GM18502 (cell line): ENCODE measurements around the gene SIRT2.
"Not testable (repeated sequence)": the region's sequence is repeated elsewhere in the genome, so short reads cannot be mapped to it uniquely, and the experiment has no call there.

Source experiments
- ATAC-seq: cut with Tn5 transposase; IDR thresholded peaks from one replicate; pipeline ENCODE4 v1.9.1; 2021; ENCODE audit warnings: mild to moderate bottlenecking; ENCODE audit not compliant: unreplicated experiment, poor library complexity

The SIRT2 gene

DNA sequence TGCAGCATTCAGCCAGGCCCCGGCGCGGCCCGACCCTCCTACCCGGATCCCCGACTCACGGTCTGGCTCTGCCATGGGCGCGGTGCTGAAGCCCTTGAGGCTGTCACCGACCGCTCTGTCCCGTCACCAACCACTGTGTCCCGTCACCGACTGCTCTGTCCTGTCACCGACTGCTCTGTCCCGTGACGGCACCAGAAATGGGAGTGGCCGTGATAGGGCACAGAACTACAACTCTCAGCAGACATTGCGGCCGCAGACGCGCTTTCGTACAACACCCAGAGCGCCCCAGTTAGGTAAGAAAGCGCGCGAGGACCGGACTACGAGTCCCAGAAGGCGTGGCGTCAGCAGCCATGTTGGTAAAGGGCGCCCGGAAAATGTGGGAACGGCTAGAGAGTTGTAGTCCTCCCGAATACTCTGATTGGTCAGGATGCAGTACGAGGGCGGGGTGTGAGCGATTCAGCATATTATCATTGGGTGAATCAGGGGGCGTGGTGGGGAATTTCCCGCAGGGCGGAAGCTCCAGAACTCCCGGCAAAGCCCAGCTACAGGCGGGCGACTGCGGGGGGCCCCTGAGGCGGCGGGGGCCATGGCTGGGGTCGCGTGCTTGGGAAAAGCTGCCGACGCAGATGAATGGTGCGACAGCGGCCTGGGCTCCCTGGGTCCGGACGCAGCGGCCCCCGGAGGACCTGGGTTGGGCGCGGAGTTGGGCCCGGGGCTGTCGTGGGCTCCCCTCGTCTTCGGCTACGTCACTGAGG lies at the start of gene SIRT2, which contains the start of gene NFKBIB:
SIRT2 (minus strand) TSS at position 172 of the 755 bp plus-strand sequence; CDS start at position 75, 97 bp downstream.
NFKBIB (plus strand) TSS at position 523 of the 755 bp plus-strand sequence; CDS start at position 587, 64 bp downstream.
- peak; percentile 88 for ATAC-seq

DNA sequence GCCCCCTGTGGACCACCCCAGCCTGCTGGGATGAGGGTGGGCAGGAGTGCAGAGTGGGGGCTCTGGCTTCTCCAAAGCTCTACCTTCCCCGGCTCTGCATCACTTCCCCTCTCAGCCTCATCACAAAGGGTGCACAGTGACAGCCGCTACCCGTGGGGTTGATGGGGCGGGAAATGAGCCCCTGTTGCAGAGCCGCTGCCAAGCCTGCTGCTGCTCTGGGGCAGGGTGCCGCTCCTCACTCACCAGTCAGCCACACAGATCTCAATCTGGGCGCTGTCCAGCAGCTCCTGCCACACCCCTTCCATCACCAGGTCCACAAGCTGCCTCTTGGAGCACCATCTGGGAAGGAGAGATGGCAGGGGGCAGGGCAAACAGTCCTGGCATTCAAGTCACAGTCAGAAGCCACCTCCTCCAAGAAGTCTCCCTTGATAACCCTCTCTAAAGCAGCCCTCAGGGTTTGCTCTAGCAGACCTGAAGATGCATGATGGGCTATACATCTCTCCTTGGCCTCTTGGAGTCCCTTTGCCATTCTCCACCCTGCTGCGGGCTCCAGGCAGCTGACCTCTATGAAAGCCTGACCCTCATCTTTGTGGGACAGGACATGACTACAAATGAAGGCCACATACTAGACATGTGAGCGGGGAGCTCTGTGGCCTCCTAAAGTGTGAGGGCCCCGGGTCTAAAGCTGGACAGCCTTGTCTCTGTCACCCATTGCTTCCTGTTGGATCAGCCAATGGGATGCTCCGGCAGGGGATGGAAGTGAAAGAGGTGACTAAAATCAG lies 47.0 kb upstream of the SIRT2 start:
- no peak for ATAC-seq

DNA sequence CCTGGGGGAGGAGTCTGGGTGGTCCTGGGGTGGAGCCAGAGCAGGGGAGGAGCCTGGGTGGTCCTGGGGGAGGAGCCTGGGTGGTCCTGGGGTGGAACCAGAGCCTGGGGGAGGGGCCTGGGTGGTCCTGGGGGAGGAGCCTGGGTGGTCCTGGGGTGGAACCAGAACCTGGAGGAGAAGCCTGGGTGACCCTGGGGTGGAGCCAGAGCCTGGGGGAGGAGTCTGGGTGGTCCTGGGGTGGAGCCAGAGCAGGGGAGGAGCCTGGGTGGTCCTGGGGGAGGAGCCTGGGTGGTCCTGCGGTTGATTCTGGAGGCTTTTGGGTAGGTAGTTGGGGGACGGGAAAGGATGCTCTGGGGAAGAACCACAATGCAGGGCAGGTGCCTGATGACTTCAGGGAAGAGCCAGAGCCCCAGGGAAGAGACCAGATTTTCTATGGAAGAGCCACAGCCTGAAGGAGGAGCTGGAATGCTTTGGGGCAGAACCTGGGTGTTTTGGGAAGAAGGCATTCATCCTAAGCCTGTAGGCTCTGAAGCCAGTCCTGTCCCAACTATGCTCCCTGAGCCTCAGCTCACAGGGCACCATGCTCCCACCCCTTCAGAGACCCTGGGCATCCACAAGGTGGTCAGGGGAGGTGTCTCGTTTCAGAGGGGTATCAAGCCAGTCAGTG lies 46.3 kb upstream of the SIRT2 start:
- ATAC-seq = no peak

DNA sequence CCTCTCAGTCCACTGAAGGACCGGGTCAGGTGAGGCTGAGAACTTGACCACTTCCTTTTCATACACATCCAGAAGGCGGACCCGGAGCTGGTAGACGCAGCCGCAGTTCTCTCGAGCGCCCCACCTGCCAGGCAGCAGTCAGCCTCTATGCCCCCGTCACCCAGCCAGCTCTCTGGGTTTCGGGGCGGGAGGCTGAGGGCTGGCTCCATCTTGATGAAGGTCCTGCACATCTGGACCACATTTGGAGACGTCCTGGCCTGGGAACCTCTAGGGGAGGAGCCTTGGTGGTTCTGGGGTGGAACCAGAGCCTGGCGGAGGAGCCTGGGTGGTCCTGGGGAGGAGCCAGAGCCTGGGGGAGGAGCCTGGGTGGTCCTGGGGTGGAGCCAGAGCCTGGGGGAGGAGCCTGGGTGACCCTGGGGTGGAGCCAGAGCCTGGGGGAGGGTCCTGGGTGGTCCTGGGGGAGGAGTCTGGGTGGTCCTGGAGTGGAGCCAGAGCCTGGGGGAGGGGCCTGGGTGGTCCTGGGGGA lies 45.6 kb upstream of the SIRT2 start:
- no peak for ATAC-seq

DNA sequence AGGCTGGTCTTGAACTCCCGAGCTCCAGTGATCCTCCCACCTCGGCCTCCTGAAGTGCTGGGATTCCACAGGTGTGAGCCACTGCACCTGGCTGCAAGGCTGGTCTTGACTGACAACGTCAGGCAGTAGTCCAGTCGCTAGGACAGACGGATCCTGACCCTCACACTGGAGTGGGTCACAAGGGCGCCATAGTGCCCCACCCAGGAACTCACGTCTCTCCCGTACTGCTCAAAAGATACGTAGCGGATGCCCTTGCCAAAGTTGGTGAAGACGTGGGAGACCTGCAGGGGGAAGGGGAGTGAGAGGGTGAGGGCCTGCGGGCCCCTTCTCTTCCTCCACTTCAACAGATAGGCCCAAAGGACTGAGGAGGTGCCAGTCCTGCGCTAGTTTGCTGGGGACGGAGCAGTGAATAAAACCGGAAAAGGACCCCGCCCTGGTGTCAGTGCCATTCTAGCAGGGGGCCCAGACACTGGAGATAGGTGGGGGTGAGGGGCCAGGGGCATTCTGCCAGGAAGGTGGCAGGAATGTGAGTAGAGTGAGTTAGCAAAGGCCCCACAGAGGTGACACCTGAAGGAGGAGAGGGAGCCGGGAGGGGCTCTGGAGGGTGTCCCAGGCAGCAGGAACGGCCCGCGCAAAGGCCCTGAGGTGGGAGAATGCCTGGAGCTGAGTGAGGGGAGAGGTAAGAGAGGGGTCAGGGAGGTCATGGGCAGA lies 43.2 kb upstream of the SIRT2 start:
- ATAC-seq = no peak

DNA sequence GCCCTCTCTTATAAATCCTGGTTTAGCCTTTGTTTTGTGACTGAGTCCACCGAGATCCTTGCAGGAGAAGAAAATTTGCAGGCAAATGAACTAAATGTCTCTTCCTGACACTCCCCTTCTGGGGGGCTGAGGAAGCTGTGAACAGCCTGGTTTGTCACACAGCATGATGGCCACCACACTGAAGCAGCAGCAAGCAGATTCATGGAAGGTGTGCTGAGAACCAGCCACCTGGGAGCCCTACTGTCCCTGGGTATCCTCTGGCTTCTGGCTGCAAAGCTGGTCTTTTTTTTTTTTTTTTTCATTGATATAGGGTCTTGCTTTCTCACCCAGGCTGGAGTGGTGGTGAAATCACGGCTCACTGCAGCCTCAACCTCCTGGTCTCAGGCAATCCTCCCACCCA lies 42.6 kb upstream of the SIRT2 start:
- no peak for ATAC-seq

DNA sequence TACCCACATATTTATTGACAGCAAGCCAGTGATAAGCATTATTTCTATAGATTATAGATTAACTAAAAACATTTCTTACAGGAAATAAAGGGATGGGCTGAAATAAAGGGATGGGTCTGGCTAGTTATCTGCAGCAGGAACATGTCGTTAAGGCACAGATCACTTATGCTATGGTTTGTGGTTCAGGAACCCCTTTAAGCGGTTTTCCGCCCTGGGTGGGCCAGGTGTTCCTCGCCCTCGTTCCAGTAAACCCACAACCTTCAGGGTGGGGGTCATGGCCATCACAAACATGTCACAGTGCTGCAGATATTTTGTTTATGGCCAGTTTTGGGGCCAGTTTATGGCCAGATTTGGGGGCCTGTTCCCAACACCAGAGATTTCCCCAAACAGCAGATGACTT lies 42.0 kb upstream of the SIRT2 start:
- not testable (repeated sequence) for ATAC-seq

DNA sequence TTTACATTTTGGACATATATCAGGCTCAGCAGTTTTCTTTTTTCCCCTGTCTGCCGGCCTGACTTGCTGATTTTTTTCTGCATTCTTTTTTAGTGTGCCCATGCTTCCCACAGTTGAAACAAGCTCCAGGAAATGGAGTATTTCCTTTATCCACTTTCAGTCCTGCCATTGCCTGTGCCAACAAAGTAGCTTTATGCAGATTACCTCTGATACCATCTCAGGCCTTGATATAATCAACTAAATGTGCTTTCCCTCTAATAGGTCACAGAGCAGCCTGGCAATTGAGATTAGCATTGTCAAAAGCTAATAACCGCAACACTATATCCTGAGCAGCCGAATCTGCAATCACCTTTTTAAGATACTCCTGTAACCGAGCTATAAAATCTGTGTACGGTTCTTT lies 40.5 kb upstream of the SIRT2 start:
- no peak for ATAC-seq

DNA sequence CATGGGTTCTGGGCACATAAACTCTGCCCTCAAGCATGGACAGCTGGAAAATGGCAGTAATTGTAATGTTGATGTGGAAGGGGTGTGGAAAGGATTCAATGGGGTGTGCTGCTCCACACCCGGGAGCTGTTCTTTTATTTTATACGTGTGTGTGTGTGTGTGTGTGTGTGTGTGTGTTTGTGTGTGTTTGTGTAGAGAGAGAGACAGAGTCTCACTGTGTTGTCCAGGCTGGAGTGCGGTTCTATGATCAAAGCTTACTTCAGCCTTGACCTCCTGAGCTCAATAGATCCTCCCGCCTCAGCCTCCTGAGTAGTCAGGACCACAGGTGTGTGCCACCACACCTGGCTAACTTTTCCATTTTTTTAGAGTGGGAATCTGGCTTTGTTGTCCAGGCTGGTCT lies 34.1 kb upstream of the SIRT2 start:
- no peak for ATAC-seq

DNA sequence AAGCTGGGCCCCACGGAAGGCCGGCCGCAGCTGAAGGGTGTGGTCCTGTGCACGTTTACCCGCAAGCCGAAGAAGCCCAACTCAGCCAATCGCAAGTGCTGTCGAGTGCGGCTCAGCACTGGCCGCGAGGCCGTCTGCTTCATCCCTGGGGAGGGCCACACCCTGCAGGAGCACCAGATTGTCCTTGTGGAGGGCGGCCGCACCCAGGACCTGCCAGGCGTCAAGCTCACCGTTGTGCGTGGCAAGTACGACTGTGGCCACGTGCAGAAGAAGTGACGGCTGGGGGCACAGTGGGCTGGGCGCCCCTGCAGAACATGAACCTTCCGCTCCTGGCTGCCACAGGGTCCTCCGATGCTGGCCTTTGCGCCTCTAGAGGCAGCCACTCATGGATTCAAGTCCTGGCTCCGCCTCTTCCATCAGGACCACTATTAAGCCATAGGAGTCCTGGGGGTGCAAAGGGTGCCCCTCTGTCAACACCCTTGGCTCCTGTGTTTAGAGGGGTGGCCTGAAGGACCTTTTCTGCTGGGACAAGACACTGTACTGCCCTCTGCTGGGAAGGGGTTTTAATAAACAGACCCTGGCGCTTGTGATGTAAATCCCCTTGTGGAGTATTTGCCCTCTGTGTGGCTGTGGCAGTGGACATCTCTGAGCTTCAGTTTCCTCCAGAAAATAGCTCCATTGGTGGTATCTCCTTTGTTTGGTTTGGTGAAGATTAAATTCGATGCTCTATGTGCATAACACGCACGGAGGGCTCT lies 33.2 kb upstream of the SIRT2 start:
- ATAC-seq = no peak

DNA sequence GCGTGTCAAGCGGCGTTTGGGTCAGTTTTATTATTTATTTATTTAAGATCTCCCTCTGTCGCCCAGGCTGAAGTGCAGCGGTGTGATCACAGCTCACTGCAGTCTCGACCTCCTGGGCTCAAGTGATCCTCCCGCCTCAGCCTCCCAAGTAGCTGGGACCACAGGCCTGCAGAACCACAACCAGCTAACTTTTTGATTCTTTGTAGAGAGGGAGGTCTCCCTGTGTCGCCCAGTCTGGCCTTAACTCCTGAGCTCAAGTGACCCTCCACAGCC lies 32.0 kb upstream of the SIRT2 start:
- ATAC-seq = no peak

DNA sequence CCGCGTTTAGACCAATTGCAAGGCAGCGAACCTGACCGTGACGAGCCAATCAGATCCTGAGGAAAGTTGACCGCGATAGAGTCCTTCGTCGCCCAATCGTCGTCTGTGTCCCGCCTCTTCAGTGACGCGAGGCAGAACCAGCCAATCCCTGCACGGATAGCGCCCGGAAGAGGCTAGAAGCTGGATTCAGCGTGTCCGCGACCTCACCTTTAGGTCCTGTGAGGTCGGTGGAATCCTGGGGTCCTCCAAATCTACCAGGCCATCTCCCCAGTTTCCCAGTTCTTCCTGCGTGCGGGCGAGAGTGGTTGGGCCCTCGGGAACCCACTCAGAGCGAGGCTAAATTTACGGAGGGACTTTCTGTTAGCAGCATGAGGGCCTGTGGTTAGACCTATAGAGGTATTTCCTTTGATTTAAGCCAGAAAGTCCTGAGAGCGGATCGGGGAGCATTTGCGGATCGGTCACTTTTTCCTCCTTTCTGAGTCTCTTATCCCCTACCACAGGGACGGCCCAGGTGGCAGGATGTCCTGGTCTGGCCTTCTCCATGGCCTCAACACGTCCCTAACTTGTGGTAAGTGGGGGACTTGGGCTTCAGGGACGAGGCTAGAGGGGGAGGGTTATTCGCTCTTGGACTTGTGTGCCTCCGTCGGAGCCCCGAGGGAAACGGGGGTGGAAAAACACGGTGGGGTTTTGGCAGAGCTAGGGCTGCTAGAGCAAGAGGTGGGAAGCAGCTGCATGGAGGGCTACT lies 31.5 kb upstream of the SIRT2 start, which contains the start of gene MRPS12:
MRPS12 (plus strand) TSS at position 169 of the 745 bp plus-strand sequence; CDS start at position 520, 351 bp downstream.
- peak; percentile 91 for ATAC-seq

DNA sequence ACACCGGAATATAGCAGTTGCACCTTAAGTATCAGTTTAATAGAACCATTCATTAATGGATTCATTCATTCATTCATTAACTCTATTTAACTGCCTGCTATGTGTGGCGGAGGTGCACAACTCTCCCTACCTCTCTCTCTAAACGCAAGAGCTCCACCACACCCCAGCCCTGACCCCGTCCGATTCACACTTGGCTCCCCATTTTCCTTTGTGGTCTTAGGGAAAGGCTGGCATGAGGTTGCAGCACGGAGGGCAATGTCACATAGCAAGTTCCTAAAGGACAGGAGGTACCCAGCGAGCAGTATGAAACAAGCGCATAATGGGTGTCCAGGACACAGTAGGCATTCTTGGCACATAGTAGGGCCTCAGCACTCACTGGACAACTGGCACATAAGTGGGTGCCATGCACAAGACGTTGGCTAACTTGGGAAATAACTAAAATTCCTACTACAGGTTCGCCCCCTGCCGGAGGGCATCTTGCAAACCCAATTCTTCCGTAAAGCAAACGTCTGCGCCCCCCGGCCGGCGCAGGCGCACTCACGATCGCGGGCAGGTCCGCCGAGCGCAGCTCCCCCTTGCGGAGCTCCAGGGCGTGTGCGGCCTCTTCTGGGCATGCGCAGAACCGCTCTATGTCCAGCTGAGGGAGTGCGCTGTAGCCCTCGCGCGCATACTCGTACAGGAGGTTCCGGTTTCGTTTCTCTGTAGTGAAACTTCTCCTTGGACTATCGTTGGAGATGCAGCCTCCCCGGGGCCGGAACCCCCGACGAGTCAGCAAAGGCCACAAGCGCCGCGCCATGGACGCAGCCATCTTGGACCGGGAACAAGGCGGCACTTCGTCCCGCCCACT lies 30.7 kb upstream of the SIRT2 start, which contains the start of gene SARS2:
SARS2 (minus strand) TSS at position 835 of the 847 bp plus-strand sequence; CDS start at position 808, 27 bp downstream.
- ATAC-seq = peak; percentile 71

DNA sequence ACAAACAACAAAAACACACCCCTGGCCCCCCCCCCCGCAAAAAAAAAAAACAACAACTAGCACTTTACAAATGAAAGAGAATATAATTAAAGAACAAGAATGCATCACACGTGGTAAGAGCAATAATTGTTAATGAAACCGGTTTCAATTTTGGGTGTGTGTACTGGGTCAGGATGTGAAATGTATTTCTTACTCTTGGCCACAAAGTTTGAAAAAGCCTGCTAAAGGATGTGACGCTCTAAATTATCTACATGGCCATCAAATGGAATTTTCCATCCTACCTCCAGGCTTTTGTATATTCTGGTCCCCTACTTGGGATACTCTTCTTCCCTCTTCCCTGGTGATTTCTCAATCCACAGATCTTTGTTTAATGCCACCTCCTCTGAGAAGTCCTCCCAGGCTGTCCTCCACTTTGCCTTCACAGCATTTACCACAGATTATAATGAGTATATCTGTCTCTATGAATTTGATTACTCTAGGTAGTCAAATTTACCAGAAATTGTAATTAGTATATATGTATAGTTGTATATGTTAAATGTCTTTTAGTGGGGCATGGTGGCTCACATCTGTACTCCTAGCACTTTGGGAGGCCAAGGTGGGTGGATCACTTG lies 29.1 kb upstream of the SIRT2 start:
- no peak for ATAC-seq

DNA sequence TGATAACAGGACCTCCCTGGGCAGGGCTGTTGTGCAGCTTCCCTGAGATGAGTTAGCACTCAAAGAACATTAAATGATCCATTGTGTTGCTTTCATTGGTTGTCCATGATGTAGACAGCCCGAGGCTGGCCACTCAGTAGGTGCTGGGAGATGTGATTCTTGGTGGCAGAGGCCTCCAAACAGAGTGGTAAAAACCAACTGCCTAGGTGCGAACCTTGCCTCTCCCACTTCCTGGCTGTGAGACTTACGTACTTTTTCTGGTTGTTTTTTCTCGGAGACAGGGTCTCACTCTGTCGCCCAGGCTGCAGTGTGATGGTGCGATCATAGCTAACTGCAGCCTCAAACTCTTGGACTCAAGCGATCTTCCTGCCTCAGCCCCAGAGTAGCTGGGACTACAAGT lies 25.0 kb upstream of the SIRT2 start:
- no peak for ATAC-seq

DNA sequence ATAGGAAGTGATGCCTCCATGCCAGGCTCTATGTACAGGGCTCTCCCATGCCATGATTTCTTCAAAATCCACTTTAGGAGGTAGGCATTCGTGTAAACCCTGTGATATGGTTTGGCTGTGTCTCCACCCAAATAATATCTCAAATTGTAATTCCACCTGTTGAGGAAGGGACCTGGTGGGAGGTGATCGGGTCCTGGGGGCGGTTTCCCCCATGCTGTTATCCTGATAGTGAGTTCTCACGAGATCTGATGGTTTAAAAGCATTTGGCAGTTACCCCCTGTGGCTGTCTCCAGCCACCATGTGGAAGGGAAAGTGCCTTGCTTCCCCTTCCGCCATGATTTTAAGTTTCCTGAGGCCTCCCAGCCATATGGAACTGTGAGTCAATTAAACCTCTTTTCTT lies 23.1 kb upstream of the SIRT2 start:
- no peak for ATAC-seq
